COLO668 (cell line): ENCODE results near the gene EMB.
"Not testable (repeated sequence)": the region's sequence is repeated elsewhere in the genome, so short reads cannot be mapped to it uniquely, and the experiment has no call there.

Source experiments
- DNase-seq: peaks from one replicate; lab custom pipeline; 2025; ENCODE audit not compliant: unreplicated experiment; lab: John Stamatoyannopoulos, UW

The EMB gene

DNA sequence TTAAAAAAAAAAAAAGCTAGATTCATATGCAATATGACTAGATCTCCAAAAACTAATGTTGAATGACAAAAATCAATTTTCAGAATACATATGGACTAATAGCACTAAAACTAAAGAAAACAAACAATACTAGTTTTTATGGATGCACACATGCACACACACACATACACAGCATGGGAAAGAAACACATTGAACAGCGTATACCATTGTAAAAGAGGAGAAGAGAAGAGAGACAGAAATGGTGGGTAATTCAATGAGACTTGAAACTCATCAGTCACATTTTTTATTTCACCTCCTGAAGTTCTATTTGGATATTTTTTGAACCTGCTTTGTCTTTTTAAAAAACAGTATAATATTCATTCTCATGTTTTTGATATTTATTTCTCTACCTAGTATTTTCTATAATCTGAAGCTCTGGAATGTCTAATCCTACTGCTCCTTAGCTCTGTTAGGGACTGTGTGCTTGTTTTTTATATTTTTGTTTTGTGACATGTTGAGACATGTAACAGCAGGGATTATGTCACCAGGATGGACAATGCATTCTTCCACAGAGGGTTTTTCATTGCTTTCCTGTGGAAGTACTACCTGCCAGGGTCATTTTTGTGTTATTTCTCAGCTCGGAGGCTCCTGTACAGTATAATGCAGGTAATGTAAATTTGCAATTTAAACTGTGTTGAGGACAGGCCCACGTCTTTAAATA, 17.8 kb downstream of the EMB start:
- not testable (repeated sequence) for DNase-seq

DNA sequence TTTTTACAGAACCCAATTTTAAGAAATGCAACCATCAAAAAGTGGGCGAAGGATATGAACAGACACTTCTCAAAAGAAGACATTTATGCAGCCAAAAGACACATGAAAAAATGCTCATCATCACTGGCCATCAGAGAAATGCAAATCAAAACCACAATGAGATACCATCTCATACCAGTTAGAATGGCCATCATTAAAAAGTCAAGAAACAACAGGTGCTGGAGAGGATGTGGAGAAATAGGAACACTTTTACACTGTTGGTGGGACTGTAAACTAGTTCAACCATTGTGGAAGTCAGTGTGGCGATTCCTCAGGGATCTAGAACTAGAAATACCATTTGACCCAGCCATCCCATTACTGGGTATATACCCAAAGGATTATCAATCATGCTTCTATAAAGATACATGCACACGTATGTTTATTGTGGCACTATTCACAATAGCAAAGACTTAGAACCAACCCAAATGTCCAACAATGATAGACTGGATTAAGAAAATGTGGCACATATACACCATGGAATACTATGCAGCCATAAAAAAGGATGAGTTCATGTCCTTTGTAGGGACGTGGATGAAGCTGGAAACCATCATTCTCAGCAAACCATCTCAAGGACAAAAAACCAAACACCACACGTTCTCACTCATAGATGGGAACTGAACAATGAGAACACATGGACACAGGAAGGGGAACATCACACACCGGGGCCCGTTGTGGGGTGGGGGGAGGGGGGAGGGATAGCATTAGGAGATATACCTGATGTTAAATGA, 19.7 kb downstream of the EMB start:
- DNase-seq: not testable (repeated sequence)

DNA sequence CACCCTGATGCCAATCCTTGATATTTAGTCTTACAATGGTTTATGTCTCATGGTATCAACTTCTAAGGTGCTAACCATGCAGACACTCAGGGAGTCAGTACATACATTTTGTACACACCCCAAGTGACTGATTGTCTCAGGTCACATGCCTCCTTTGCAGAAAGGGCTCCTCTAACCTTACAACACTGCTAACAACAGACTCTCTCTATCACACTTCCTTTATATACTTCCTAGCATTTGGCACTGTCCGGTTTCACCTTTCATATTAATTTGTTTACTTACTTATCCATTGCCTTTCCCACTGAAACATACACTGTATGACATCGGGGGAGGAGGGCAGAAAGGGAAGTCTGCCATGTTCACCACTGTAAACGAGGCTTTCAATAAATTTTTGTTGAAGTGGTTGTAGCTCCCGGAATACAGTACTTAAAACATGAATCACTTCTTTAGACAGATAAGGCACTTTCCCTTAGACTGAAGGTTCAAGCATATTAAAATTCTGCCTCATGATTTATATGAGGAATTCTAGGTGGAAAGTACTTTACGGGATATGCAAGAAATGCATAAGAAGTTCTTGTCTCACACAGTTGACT, 20.6 kb downstream of the EMB start:
- peak; percentile 6 for DNase-seq

DNA sequence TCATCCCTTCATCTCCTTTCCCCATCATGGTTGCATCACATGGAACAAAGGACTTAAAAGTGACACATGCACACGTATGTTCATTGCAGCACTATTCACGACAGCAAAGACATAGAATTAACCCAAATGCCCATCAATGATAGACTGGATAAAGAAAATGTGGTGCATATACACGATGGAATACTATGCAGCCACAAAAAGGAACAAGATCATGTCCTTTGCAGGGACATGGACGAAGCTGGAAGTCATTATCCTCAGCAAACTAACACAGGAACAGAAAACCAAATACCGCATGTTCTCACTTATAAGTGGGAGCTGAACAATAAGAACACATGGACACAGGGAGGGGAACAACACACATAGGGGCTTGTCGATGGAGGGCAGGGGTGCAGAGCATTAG, 21.4 kb downstream of the EMB start:
- DNase-seq: not testable (repeated sequence)

DNA sequence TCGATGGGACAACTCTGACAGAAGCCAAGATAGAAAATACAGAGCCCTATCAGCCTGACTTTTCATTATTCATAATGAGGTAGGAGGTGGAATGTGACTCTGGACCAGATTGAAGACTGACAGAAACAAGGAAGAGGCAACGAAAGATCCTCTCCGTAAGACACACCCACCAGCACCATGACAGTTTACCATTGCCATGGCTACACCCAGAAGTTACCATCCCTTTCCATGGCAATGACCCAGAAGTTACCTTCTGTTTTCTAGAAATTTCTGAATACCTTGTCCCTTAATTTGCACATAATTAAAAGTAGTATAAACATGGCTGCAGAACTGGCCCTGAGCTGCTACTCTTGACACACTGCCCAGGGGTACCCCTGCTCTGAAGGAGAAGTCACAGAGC, 24.5 kb downstream of the EMB start:
- not testable (repeated sequence) for DNase-seq

DNA sequence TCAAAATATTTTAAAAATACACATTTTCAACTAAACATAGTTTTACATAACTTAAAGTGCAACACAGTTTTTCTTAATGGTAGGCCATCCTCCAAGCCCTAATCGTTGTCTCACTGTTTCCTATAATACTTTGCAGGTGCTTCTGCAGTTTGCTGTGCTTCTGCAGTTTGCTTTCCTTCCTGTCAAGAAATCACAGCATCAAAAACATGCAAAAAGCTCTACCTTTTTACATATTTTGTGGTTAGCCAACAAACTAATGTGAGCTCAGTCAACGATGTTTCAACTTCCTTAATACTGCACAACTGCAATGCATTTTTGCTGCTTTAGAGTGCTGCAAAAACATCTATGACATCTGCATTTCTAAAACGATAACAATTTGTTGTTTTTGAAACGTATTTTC, 25.2 kb downstream of the EMB start:
- DNase-seq: no peak

DNA sequence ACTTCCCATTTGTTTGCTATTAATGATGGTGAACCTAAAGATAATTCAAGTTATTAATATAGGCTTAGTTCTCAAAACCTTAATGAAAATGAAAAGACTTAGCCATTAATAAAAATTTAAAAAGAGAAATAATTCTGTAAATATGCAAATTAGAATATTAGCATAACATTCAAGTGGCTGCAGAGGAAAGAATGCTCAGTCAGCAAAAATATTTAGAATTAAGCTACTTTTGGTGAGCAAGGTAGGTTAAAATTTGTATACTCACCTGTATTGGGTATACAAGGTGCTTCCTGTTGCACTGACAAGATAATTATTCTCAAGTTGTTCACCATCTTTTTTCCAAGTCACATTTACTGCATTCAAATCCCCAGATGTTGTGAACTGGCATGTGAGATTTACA, 30.2 kb downstream of the EMB start:
- DNase-seq: not testable (repeated sequence)

DNA sequence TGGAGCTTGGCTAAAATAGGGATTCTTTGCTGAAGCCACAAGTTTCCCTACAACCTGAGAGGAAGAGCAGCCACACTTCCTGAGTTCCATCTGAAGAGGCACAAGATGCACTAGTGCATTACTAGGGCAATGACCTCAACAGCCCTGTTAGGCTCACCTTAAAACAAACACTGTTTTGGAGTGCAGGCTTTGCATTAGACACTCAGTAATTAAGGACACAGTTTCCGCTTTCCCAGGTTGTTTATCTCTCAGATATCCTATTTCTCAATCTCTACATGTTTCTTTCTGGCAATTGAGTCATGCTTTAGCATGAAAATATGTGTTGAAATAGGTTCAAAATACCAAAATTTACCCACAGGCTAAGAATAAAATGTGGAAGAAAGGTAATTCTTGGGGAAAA, 34.2 kb downstream of the EMB start:
- no peak for DNase-seq

DNA sequence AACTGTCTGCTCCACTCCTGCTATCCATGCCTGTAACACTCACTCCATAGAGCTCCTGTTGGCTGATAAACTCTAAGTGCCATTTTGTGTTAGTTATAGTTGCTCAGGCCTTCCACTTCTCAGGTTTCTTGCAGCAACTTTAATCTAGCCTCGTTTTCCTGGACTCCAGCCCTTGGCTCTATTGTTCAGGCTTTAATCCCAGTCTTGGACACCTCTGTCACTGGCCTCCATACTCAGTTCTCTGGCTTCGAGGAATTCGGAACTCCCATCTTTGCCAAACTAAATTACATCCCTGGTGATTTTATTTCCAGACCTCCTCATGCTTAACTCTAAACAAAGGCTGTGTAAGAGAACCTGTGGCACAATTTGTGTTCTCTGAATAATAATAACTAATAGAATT, 39.8 kb downstream of the EMB start:
- DNase-seq: no peak

DNA sequence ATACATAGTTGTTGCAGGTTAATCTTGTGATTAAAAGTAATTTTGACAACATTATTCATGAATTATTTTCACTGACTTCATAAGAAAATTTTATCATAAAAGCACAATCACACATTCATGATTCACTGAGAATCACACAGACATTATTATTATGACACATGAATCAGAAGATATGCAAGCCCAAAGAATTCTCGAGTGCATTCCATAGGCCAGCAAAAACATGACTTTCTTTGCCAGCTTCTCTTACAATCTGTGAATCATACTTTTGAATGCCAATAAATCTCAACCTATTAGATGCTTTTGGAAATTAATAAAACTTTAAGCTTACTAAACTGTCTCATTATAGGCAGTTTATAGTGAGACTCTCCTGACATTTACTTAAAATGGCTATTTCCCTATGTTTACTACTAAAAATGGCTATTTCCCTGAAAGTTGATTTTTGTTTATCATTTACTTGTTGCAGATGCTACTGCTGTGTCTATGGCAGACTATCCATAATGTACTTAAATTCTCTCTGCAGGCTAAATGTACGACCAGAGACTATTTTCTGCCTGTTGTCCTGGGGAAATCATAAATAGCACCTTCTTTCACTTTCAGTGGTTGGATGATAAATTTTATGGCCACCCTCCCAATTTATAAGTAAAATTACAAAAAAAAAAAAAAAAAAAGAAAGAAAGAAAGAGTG, 47.0 kb downstream of the EMB start:
- DNase-seq: not testable (repeated sequence)

DNA sequence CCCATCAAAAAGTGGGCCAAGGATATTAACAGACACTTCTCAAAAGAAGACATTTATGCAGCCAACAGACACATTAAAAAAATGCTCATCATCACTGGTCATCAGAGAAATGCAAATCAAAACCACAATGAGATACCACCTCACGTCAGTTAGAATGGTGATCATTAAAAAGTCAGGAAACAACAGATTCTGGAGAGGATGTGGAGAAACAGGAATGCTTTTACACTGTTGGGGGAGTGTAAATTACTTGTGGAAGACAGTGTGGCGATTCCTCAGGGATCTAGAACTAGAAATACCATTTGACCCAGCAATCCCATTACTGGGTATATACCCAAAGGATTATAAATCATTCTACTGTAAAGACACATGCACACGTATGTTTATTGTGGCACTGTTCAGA, 48.8 kb downstream of the EMB start:
- not testable (repeated sequence) for DNase-seq

DNA sequence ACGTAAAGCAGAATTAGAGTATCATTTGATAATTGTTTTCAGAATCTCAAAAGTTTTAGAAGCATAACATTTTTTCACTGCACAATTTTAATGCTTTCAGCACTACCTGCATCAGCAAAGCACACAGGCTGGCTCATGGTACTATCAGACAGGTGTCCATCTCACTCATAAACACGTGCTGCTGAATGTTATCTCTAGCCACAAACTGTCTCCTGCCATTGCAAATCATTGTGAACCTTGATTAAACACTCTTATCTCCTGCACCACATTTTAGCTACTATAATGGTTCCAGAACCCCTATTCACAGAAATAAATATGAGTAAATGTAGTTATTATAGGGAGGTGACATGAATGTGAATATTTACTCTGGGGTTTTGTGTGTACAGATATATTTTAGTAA, 56.7 kb downstream of the EMB start:
- DNase-seq: not testable (repeated sequence)

DNA sequence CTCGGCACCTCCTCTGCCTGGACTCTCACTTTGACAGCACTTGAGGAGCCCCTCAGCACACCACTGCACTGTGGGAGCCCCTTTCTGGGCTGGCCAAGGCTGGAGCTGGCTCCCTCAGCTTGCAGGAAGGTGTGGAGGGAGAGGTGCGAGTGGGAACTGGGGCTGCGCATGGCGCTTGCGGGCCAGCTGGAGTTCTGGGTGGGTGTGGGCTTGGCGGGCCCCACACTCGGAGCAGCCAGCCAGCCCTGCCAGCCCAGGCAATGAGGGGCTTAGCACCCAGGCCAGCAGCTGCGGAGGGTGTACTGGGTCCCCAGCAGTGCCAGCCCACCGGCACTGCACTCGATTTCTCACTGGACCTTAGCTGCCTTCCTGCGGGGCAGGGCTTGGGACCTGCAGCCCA, 64.4 kb downstream of the EMB start:
- not testable (repeated sequence) for DNase-seq

DNA sequence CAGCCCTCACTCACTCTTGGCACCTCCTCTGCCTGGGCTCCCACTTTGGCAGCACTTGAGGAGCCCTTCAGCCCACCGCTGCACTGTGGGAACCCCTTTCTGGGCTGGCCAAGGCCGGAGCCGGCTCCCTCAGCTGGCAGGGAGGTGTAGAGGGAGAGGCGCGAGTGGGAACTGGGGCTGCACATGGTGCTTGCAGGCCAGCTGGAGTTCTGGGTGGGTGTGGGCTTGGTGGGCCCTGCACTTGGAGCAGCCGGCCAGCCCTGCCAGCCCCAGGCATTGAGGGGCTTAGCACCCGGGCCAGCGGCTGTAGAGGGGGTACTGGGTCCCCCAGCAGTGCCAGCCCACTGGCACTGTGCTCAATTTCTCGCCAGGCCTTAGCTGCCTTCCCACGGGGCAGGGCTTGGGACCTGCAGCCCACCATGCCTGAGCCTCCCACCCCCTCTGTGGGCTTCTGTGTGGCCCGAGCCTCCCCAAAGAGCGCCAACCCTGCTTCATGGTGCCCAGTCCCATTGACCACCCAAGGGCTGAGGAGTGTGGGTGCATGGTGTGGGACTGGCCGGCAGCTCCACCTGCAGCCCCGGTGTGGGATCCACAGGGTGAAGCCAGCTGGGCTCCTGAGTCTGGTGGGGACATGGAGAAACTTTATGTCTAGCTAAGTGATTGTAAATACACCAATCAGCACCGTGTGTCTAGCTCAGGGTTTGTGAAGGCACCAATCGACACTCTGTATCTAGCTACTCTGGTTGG, 71.6 kb downstream of the EMB start:
- DNase-seq: not testable (repeated sequence)

DNA sequence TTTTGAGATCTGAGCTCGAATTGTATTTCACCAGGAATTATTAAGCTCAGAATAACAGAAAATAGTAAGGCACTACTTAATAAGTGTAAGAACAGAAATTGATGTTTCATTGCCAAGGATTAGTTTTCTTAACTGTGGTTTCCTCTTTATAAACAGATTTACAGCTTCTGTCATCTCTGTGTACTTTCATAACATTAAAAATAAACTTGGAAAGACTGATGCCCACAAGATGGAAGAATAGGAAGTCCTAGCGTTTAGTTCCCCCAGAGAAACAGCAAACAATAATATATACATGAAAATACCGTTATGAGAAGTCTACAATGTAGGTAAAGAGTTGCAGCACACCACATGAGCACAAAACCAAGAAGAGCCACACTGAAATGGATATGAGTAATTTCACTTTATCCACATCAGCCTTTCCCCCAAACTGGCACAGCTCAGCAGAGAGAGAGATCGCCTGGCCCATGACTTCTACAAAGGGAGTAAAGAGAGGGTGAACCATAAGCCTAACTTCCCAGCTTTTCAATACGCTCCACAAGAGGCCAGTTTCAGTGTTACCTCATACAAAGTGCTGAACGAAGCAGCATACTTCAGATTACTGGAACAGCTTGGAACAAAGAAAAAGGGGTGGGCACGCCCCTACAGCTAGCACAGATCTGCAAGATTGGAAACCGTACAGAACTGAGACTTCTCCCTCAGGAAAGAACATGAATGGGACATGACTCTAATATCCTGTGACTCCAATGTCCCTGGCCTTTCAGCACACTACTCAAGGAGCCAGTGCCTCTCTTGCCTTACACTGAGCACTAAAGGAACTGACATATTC, 75.4 kb downstream of the EMB start:
- no peak for DNase-seq

DNA sequence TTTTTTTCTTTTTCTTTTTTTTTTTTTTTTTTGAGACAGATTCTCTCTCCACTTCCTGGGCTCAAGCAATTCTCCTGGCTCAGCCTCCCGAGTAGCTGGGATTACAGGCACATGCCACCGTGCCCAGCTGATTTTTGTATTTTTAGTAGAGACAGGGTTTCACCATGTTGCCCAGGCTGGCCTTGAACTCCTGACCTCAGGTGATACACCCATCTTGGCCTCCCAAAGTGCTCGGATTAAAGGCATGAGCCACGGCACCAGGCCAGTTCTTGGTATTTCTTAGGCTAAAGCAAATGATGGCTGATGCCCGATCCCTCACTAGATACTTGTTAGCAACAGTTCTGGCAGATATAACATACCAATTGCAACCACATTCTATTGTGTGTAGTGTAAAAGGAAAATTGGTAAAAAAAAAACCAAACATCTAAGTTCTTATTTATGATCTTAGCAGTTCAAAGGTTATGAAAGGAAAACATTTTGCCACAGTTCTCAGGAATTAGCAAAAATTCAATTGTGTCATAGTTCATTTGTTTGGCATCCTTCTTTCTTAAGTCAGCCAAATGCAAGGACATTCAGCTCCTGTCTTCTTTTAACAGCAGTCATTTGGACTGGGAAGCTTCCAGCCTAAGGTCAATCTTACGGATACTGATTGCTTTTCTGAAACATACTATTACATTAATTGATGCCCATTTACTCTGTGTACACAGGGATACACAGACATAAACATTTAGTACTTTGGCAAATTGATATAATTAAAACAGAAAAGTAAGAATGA, 76.4 kb downstream of the EMB start:
- DNase-seq: not testable (repeated sequence)

DNA sequence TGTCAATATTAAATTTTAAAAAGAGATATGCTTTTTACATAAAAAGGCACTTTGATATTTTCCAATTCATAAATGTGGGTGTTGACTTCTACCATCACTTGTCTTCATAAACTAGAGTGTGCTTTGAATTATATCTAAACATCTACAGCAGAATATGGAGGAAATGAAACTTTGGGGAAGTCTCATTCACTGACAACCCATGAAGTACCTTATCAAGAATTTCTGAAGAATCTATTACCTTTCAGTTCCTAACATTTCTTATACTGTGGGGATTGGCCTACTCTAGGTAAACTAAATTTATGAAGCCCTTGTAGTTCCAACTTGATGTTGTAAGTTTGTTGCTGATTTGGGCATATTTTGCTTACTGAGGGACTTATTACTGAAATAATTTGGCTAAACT, 81.9 kb downstream of the EMB start:
- DNase-seq: no peak

DNA sequence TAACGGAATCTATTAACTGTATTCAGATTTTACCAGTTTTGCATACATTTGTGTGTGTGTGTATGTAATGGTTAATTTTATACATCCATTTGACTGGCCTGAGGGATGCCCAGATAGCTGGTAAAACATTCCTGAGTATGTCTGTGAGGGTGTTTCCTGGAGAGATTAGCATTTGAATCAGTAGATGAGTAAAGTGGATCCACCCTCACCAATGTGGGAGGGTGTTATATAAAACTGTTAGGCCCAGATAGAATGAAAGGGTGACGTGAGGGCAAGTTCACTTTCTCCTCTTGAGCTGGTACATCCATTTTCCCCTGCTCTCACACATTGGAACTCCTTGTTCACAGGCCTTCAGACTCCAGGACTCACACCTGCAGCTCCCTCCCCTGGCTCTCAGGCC, 88.7 kb downstream of the EMB start:
- DNase-seq: no peak
